ENCODE measurements around the gene PLA2G12B. TPM values are rescaled to one million over a fixed set of nuclear protein-coding genes. Genes with fewer than 3 reads are reported as not detected.

PLA2G12B gene
- total RNA-seq, 1 donor, result not detected

DNA sequence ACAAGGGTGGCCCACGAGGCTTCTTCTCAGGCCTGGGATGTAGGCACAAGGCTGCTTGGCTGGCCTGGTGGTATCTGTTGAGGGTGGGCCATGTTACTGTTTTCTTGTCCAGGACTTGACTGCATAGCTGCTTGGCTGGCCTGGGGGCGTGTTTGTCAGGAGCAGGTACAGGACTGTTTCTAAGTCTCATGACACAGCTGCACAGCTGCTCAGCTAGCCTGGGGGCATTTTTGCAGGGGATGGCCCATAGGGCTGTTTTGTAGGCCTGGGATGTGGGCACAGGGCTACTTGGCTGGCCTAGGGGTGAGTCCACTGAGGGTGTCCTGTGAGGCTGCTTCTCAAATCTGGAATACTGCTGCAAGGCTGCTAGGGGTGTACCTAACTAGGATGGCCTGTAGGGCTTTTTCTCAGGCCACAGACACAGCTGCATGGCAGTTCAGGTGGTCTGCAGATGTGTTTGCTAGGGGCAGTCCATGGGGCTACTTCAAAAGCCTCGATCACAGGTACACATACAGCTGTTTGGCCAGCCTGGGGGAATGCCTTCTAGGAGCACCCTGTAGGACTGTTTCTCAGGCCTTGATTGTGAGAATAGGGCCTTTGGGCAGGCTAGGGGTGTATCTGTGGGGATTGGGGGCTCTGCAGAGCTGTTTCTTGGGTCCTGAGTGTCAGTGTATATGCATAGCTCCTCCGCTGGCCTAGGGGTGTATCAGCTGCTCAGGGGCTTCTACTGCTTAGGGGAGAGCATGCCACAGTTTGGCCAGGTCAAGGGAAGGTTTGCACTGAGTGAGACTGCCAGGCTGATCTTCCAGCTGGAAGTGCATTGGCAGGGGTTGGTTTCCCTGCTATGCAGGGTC lies 26.6 kb upstream of the PLA2G12B start:
- DNase-seq (ENCODE audit: low read depth), result no peak
- no peak overlapping the region for H3K4me3 ChIP-seq (ENCODE audit: low read depth, low read length)
- TF ChIP-seq, protein P1, sequence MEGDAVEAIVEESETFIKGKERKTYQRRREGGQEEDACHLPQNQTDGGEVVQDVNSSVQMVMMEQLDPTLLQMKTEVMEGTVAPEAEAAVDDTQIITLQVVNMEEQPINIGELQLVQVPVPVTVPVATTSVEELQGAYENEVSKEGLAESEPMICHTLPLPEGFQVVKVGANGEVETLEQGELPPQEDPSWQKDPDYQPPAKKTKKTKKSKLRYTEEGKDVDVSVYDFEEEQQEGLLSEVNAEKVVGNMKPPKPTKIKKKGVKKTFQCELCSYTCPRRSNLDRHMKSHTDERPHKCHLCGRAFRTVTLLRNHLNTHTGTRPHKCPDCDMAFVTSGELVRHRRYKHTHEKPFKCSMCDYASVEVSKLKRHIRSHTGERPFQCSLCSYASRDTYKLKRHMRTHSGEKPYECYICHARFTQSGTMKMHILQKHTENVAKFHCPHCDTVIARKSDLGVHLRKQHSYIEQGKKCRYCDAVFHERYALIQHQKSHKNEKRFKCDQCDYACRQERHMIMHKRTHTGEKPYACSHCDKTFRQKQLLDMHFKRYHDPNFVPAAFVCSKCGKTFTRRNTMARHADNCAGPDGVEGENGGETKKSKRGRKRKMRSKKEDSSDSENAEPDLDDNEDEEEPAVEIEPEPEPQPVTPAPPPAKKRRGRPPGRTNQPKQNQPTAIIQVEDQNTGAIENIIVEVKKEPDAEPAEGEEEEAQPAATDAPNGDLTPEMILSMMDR (IDR thresholded peaks at IDR 0.05; ENCODE audit: insufficient read depth, low read depth, low read length), result no peak

- H3K4me3 ChIP-seq (ENCODE audit: low read depth, low read length), result no peak overlapping the region
- no peak for DNase-seq (ENCODE audit: low read depth)
- TF ChIP-seq, protein P1 (IDR thresholded peaks at IDR 0.05; ENCODE audit: insufficient read depth, low read depth, low read length), result no peak
Observed at GRCh38 chr10:72980348-72980747, 25.7 kb upstream of the PLA2G12B start.

- no peak for DNase-seq (ENCODE audit: low read depth)
- no peak overlapping the region for H3K4me3 ChIP-seq (ENCODE audit: low read depth, low read length)
- TF ChIP-seq, protein P1 (IDR thresholded peaks at IDR 0.05; ENCODE audit: insufficient read depth, low read depth, low read length), result no peak
Observed at GRCh38 chr10:72979709-72980108, 25.1 kb upstream of the PLA2G12B start.

DNA sequence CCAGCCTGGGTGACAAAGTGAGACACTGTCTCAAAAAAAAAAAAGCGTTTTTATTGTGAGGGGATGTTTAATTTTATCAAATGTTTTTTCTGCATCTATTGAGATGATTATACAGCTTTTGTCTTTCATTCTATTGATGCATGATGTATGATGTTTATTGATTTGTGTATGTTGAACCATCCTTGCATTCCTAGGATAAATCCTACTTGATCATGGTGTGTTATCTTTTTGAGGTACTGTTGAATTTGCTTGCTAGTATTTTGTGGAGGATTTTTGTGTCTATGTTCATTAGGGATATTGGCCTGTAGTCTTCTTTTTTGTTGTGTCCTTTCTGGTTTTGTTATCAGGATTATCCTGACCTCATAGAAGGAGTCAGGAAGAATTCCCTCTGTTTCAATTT lies 22.3 kb upstream of the PLA2G12B start:
- TF ChIP-seq, protein P1 (IDR thresholded peaks at IDR 0.05; ENCODE audit: insufficient read depth, low read depth, low read length), result no peak
- no peak overlapping the region for H3K4me3 ChIP-seq (ENCODE audit: low read depth, low read length)
- no peak for DNase-seq (ENCODE audit: low read depth)

GRCh38 chr10:72956001-72956400 lies 1.4 kb upstream of the PLA2G12B start:
- TF ChIP-seq, protein P1 (IDR thresholded peaks at IDR 0.05; ENCODE audit: insufficient read depth, low read depth, low read length), result no peak
- no peak for DNase-seq (ENCODE audit: low read depth)
- H3K4me3 ChIP-seq (ENCODE audit: low read depth, low read length), result no peak overlapping the region

DNA sequence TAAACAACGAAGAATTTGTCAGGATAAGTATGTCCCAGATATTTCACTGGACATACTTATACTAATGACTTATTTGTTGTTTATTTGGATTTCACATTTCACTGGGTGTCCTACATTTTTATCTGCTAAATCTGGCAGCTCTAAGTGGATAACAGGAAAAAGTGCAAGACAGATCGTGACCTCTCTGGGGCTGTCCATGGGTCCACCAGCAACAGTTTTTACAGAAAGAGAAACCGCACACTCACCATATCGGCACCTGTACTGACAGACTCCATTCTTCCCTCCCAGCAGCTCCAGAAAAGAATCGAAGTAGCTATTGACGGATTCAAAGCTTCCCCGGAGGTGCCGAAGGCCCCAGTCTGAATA lies 393 bp downstream of the PLA2G12B start:
- no peak overlapping the region for H3K4me3 ChIP-seq (ENCODE audit: low read depth, low read length)
- no peak for DNase-seq (ENCODE audit: low read depth)
- TF ChIP-seq, protein P1 (IDR thresholded peaks at IDR 0.05; ENCODE audit: insufficient read depth, low read depth, low read length), result no peak

DNA sequence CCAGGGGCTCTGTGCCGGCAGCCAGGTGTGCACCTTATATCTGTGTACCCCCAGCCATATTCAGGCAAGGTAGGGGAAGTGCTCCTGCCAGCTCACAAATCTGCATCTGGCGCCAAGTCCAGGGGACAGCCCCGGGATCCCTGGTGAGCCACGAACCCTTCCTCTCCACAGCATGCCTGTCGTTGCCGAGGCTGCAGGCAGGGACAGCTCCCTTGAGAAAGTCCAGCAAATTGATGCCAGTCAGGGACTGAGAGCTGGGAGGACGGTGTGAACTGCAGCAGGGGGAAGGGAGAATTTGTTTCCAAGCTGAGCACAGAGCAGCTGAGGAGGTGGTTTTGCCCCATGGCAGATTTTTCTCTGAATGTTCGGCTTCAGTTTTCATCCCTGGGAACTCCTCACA lies 919 bp downstream of the PLA2G12B start:
- TF ChIP-seq, protein P1 (IDR thresholded peaks at IDR 0.05; ENCODE audit: insufficient read depth, low read depth, low read length), result no peak
- DNase-seq (ENCODE audit: low read depth), result no peak
- H3K4me3 ChIP-seq (ENCODE audit: low read depth, low read length), result no peak overlapping the region
